NB4 (cell line): Measurements from ENCODE around the gene RGS19.

ENCODE experiments used
- MYC ChIP-seq: IDR thresholded peaks from 2 replicates; pipeline ENCODE4 v1.6.1; 2011; ENCODE audit warnings: low read depth, low read length
- POLR2A ChIP-seq: IDR thresholded peaks from 2 replicates; pipeline ENCODE4 v1.6.1; 2011; ENCODE audit warnings: mild to moderate bottlenecking; ENCODE audit not compliant: insufficient read length; ENCODE audit errors: extremely low read depth
- TF ChIP-seq, protein P1 (sequence below): IDR thresholded peaks from one replicate; pipeline ENCODE4 v1.5.1; 2012; ENCODE audit warnings: low read depth, low read length
- TF ChIP-seq, protein P2 (sequence below): IDR thresholded peaks from 2 replicates; pipeline ENCODE4 v1.6.1; 2011; ENCODE audit warnings: low read depth, low read length

DNA sequence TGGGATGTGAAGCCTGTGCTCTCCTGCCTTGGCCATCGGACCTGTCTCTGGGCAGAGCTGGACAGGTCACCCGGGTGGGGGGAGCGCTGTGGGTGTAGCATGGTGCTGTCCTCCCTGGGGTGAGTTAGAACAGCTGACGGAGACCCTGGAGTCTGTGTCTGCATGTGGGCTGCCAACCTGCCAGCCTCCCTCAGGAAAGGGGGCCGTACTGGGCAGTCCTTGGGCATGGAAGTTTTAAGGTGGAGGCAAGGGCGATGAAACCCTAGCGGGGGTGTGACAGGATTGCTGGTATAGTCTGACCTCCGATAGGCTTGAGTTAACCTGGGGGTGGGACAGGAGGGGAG lies 32.3 kb downstream of the RGS19 start:
- TF ChIP-seq, protein P1, sequence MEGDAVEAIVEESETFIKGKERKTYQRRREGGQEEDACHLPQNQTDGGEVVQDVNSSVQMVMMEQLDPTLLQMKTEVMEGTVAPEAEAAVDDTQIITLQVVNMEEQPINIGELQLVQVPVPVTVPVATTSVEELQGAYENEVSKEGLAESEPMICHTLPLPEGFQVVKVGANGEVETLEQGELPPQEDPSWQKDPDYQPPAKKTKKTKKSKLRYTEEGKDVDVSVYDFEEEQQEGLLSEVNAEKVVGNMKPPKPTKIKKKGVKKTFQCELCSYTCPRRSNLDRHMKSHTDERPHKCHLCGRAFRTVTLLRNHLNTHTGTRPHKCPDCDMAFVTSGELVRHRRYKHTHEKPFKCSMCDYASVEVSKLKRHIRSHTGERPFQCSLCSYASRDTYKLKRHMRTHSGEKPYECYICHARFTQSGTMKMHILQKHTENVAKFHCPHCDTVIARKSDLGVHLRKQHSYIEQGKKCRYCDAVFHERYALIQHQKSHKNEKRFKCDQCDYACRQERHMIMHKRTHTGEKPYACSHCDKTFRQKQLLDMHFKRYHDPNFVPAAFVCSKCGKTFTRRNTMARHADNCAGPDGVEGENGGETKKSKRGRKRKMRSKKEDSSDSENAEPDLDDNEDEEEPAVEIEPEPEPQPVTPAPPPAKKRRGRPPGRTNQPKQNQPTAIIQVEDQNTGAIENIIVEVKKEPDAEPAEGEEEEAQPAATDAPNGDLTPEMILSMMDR, result no peak
- TF ChIP-seq POLR2A, result no peak
- TF ChIP-seq, protein P2, sequence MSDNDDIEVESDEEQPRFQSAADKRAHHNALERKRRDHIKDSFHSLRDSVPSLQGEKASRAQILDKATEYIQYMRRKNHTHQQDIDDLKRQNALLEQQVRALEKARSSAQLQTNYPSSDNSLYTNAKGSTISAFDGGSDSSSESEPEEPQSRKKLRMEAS, result no peak
- TF ChIP-seq MYC, result no peak
